T-cell (primary cell): ENCODE data around the gene TBCA. TPM values are rescaled to one million over a fixed set of nuclear protein-coding genes. Genes with fewer than 3 reads are reported as not detected.

ENCODE experiments used
- ATAC-seq, 4 experiments: fragments of 200-7000 bp in 3 of 4; fragments of 150-1000 bp in 1 of 4; cut with Tn5 transposase; replicated peaks in 1 of 4; 1 replicate in 3 of 4; 2 replicates in 1 of 4; pipeline ENCODE4 v1.10.0; 2021; ENCODE audit warnings: moderate library complexity in 3 of 4, mild to moderate bottlenecking in 2 of 4, moderate number of reproducible peaks in 1 of 4
- CTCF ChIA-PET, 2 donors: fragments of 300-600 bp; sonication (Branson Sonifier 250); formaldehyde crosslinking; loops; one replicate each; lab custom pipeline; 2022; ENCODE audit warnings: antibody characterized with exemption in 2 of 2; lab: Charles Lee
- POLR2A ChIA-PET, 2 donors: fragments of 300-600 bp; sonication (Branson Sonifier 250); formaldehyde crosslinking; loops; one replicate each; lab custom pipeline; 2022; ENCODE audit warnings: antibody characterized with exemption in 2 of 2; lab: Charles Lee
- DNase-seq, 35 experiments: peaks; one replicate each; pipeline versions ENCODE4 v3.0.0 to v3.0.0-alpha.2; 2013 to 2023
- H3K27ac ChIP-seq: one replicate; pipeline ENCODE4 v1.5.1; 2013; ENCODE audit warnings: low read length
- H3K27me3 ChIP-seq, 2 experiments: replicated peaks in 1 of 2; 1 replicate in 1 of 2; 2 replicates in 1 of 2; pipeline versions ENCODE4 v1.6.1 to v1.7.0; 2013; ENCODE audit warnings: low read length in 1 of 2, mixed read lengths in 1 of 2; ENCODE audit not compliant: control insufficient read depth in 2 of 2, insufficient read depth in 2 of 2; ENCODE audit errors: extremely low read depth in 1 of 2
- H3K36me3 ChIP-seq, 2 donors: 1 replicate in 1 of 2; 2 replicates in 1 of 2; pipeline versions ENCODE4 v1.6.1 to v1.7.0; 2013; ENCODE audit warnings: low read length in 1 of 2; ENCODE audit not compliant: control insufficient read depth in 2 of 2, insufficient read depth in 1 of 2; ENCODE audit errors: extremely low read depth in 1 of 2
- H3K4me1 ChIP-seq, 2 experiments: 1 replicate in 1 of 2; 2 replicates in 1 of 2; pipeline versions ENCODE4 v1.6.1 to v1.7.0; 2013; ENCODE audit warnings: low read length in 2 of 2, mixed read lengths in 1 of 2; ENCODE audit not compliant: insufficient read depth in 2 of 2, control insufficient read depth in 1 of 2; ENCODE audit errors: extremely low read depth in 1 of 2
- H3K4me3 ChIP-seq, 2 donors: 1 replicate in 1 of 2; 2 replicates in 1 of 2; pipeline versions ENCODE4 v1.5.1 to v1.7.0; 2013; ENCODE audit warnings: mild to moderate bottlenecking in 2 of 2, low read length in 1 of 2, moderate library complexity in 1 of 2; ENCODE audit not compliant: control insufficient read depth in 1 of 2; ENCODE audit errors: extremely low read depth in 1 of 2
- H3K9me3 ChIP-seq: 2 replicates; pipeline ENCODE4 v1.7.0; 2013
- H3K27ac Mint-ChIP-seq, 2 donors: one replicate each; pipeline ENCODE4 v1.8.0; 2020 to 2021; ENCODE audit warnings: mild to moderate bottlenecking in 2 of 2, mixed read lengths in 2 of 2
- H3K27me3 Mint-ChIP-seq, 2 donors: one replicate each; pipeline ENCODE4 v1.8.0; 2021 to 2022; ENCODE audit warnings: mixed read lengths in 2 of 2
- H3K36me3 Mint-ChIP-seq: one replicate; pipeline ENCODE4 v1.8.0; 2021; ENCODE audit warnings: mixed read lengths
- H3K4me1 Mint-ChIP-seq, 3 donors: one replicate each; pipeline ENCODE4 v1.8.0; 2020 to 2022; ENCODE audit warnings: mixed read lengths in 3 of 3, mild to moderate bottlenecking in 1 of 3
- H3K4me3 Mint-ChIP-seq, 3 donors: one replicate each; pipeline ENCODE4 v1.8.0; 2020 to 2022; ENCODE audit warnings: mild to moderate bottlenecking in 3 of 3, mixed read lengths in 3 of 3, moderate library complexity in 3 of 3
- H3K9me3 Mint-ChIP-seq, 3 donors: one replicate each; pipeline ENCODE4 v1.8.0; 2020 to 2022; ENCODE audit warnings: mixed read lengths in 3 of 3
- WGBS: methylation state at CpG from one replicate; pipeline ENCODE4 v1.1.5; 2013; ENCODE audit warnings: missing lambda C conversion rate; ENCODE audit not compliant: insufficient coverage; 5-methylcytosine and 5-hydroxymethylcytosine counted together
- total RNA-seq, 35 experiments: library from RNA in 6 of 35; stranded (reverse) in 6 of 35; fragments of 120-200 nt in 1 of 35; gene quantifications; one replicate each; pipeline versions ENCODE4 v1.2.1 to v1.2.4 and lab custom pipeline; 2013 to 2026

TBCA gene
- total RNA-seq, 5 donors from 2014 or later (not counting 1 experiment from before 2014, with no cell fraction given): 81.5 to 114 (median 93.4) TPM

- H3K27ac ChIP-seq: no peak overlapping the region
- Mint-ChIP-seq H3K27ac (no peak overlapping the region), H3K9me3 (no peaks in the 10 kb centered on the region), H3K4me1 (no peaks in the 10 kb centered on the region), H3K36me3 (no peaks in the 10 kb centered on the region), H3K4me3 (no peak overlapping the region), H3K27me3 (peaks cover 0 to 5% of the 10 kb centered on the region in 2 donors)
- H3K36me3 ChIP-seq: no peaks in the 10 kb centered on the region
- POLR2A ChIA-PET: no interaction called here
- H3K4me3 ChIP-seq: no peak overlapping the region
- DNase-seq (no peak), ATAC-seq (no peak)
- 89% methylated on average over 17 of the region's 17 CpGs for WGBS
- H3K4me1 ChIP-seq: no peaks in the 10 kb centered on the region
- CTCF ChIA-PET: no interaction called here
- H3K9me3 ChIP-seq: no peaks in the 10 kb centered on the region
- H3K27me3 ChIP-seq: no peaks in the 10 kb centered on the region
These were observed 9.1 kb upstream of the TBCA start for GRCh38 chr5:77785229-77785628.

GRCh38 chr5:77784735-77785134 is 8.6 kb upstream of the TBCA start:
- Mint-ChIP-seq H3K27ac (no peak overlapping the region), H3K4me1 (no peaks in the 10 kb centered on the region), H3K9me3 (no peaks in the 10 kb centered on the region), H3K36me3 (no peaks in the 10 kb centered on the region), H3K4me3 (no peak overlapping the region), H3K27me3 (peaks cover 0 to 5% of the 10 kb centered on the region in 2 donors)
- H3K27ac ChIP-seq: no peak overlapping the region
- CTCF ChIA-PET: no interaction called here
- POLR2A ChIA-PET: no interaction called here
- H3K27me3 ChIP-seq: no peaks in the 10 kb centered on the region
- H3K36me3 ChIP-seq: no peaks in the 10 kb centered on the region
- no peaks in the 10 kb centered on the region for H3K4me1 ChIP-seq
- DNase-seq (no peak), ATAC-seq (no peak)
- 96% methylated on average over 19 of the region's 21 CpGs for WGBS
- H3K4me3 ChIP-seq: no peak overlapping the region
- no peaks in the 10 kb centered on the region for H3K9me3 ChIP-seq

GRCh38 chr5:77781076-77781475 is 4.9 kb upstream of the TBCA start:
- H3K36me3 Mint-ChIP-seq: no peaks in the 10 kb centered on the region
- no peak for DNase-seq
- H3K27me3 Mint-ChIP-seq: peaks cover 0 to 2% of the 10 kb centered on the region in 2 donors
- H3K27ac Mint-ChIP-seq: no peak overlapping the region
- H3K4me3 Mint-ChIP-seq: no peak overlapping the region
- H3K27ac ChIP-seq: no peak overlapping the region
- whole genome bisulfite sequencing: no CpG with 5 or more reads among the region's 1 CpG
- H3K4me3 ChIP-seq: no peak overlapping the region
- CTCF ChIA-PET: no interaction called here
- no peaks in the 10 kb centered on the region for H3K9me3 ChIP-seq
- H3K36me3 ChIP-seq: no peaks in the 10 kb centered on the region
- peaks cover 6% of the 10 kb centered on the region in 2 experiments for H3K4me1 ChIP-seq
- no peaks in the 10 kb centered on the region for H3K27me3 ChIP-seq
- no peaks in the 10 kb centered on the region for H3K9me3 Mint-ChIP-seq
- no peak for ATAC-seq
- peaks cover 0 to 8% (median 6%) of the 10 kb centered on the region in 3 donors for H3K4me1 Mint-ChIP-seq
- POLR2A ChIA-PET: no interaction called here

- H3K9me3 ChIP-seq: no peaks in the 10 kb centered on the region
- no peaks in the 10 kb centered on the region for H3K9me3 Mint-ChIP-seq
- ATAC-seq: no peak
These were observed 2.8 kb upstream of the TBCA start for GRCh38 chr5:77778881-77779438.

GRCh38 chr5:77778398-77778797 is 2.3 kb upstream of the TBCA start:
- no peaks in the 10 kb centered on the region for H3K27me3 Mint-ChIP-seq
- WGBS: 100% methylated on average over 1 of the region's 2 CpGs
- peaks cover 22 to 30% (median 27%) of the 10 kb centered on the region in 3 donors for H3K4me1 Mint-ChIP-seq
- peaks cover 14 to 22% of the 10 kb centered on the region in 2 experiments for H3K4me1 ChIP-seq
- no peak overlapping the region for H3K4me3 ChIP-seq
- H3K36me3 Mint-ChIP-seq: peaks cover 9% of the 10 kb centered on the region
- no peak overlapping the region for H3K4me3 Mint-ChIP-seq
- no peaks in the 10 kb centered on the region for H3K9me3 Mint-ChIP-seq
- H3K9me3 ChIP-seq: no peaks in the 10 kb centered on the region
- ChIA-PET POLR2A (no interaction called here), CTCF (interaction anchor here in 1 of 2 donors (0.7 kb wide), 1 partner anchor 1528 kb away, joined by 8 read pairs; no protein-coding TSS in a partner anchor)
- no peaks in the 10 kb centered on the region for H3K27me3 ChIP-seq
- no peak for ATAC-seq
- DNase-seq: no peak
- peaks cover 0 to 5% of the 10 kb centered on the region in 2 donors for H3K36me3 ChIP-seq
- no peak overlapping the region for H3K27ac ChIP-seq
- peak overlapping the region in 1 of 2 donors; percentile 13 for H3K27ac Mint-ChIP-seq

More at GRCh38 chr5:77778881-77779438, 2.8 kb upstream of the TBCA start:
- ChIA-PET CTCF (interaction anchor here in 1 of 2 donors (0.5 kb wide), 1 partner anchor 412 kb away, joined by 3 read pairs; no protein-coding TSS in a partner anchor), POLR2A (no interaction called here)
- H3K36me3 Mint-ChIP-seq: peaks cover 4% of the 10 kb centered on the region
- Histone ChIP-seq H3K36me3 (peaks cover 0 to 2% of the 10 kb centered on the region in 2 donors), H3K4me3 (no peak overlapping the region), H3K4me1 (peaks cover 11 to 20% of the 10 kb centered on the region in 2 experiments), H3K27ac (no peak overlapping the region), H3K27me3 (no peaks in the 10 kb centered on the region)
- 100% methylated on average over 1 of the region's 2 CpGs for WGBS
- no peak overlapping the region for H3K4me3 Mint-ChIP-seq
- no peak for DNase-seq
- peaks cover 17 to 24% (median 22%) of the 10 kb centered on the region in 3 donors for H3K4me1 Mint-ChIP-seq
- H3K27ac Mint-ChIP-seq: no peak overlapping the region
- H3K27me3 Mint-ChIP-seq: no peaks in the 10 kb centered on the region

GRCh38 chr5:77777911-77778310 is 1.8 kb upstream of the TBCA start:
- no peaks in the 10 kb centered on the region for H3K27me3 ChIP-seq

More at GRCh38 chr5:77777911-77778310, 1.8 kb upstream of the TBCA start:
- Histone ChIP-seq H3K4me3 (no peak overlapping the region), H3K27ac (no peak overlapping the region), H3K36me3 (peaks cover 0 to 5% of the 10 kb centered on the region in 2 donors), H3K4me1 (peaks cover 17 to 24% of the 10 kb centered on the region in 2 experiments), H3K9me3 (no peaks in the 10 kb centered on the region)
- H3K27ac Mint-ChIP-seq: no peak overlapping the region
- H3K27me3 Mint-ChIP-seq: no peaks in the 10 kb centered on the region
- POLR2A ChIA-PET: interaction anchor here in 1 of 2 donors (0.6 kb wide), 1 partner anchor 175 kb away, joined by 3 read pairs; no protein-coding TSS in a partner anchor
- ATAC-seq (no peak), DNase-seq (no peak)
- H3K36me3 Mint-ChIP-seq: peaks cover 9% of the 10 kb centered on the region
- H3K4me3 Mint-ChIP-seq: peak overlapping the region in 1 of 3 donors; percentile 86
- 56% methylated on average over 2 of the region's 3 CpGs for WGBS
- H3K9me3 Mint-ChIP-seq: no peaks in the 10 kb centered on the region
- H3K4me1 Mint-ChIP-seq: peaks cover 23 to 35% (median 32%) of the 10 kb centered on the region in 3 donors
- CTCF ChIA-PET: interaction anchor here in 1 of 2 donors (0.7 kb wide), 1 partner anchor 1527 kb away, joined by 8 read pairs; no protein-coding TSS in a partner anchor
